K562 (cell line): Measurements from ENCODE around the gene CLASP2. TPM values are rescaled to one million over a fixed set of nuclear protein-coding genes. Genes with fewer than 3 reads are reported as not detected.

Experiments
- ATAC-seq: fragments of 200-7000 bp; cut with Tn5 transposase; 3 replicates; pipeline ENCODE4 v1.9.1; 2020; ENCODE audit warnings: moderate library complexity
- BruUV-seq: library from RNA; stranded (reverse); fragments of 400-500 nt; replicated peaks from 2 replicates; lab custom pipeline; 2021; lab: Mats Ljungman, UMichigan
- CTCF ChIA-PET: fragments of 300-600 bp; formaldehyde crosslinking; extraction: SDS; loops from one replicate; lab custom pipeline; 2021; ENCODE audit warnings: low intra/inter-chr PET ratio; lab: Yijun Ruan, JAX
- POLR2A ChIA-PET: fragments of 300-600, 350-650 bp; sonication (Branson Sonifier 250); formaldehyde crosslinking; extraction: SDS; loops from one replicate; lab custom pipeline; 2021; ENCODE audit warnings: antibody characterized with exemption, inconsistent platforms; lab: Yijun Ruan, JAX
- DNase-seq, 4 experiments: peaks; one replicate each; pipeline versions ENCODE4 v3.0.0 to v3.0.0-alpha.2; 2011 to 2018; ENCODE audit warnings: low spot score in 3 of 4, mixed read lengths in 3 of 4; ENCODE audit errors: extremely low read depth in 1 of 4
- FAIRE-seq: peaks from 2 replicates; lab custom pipeline; 2011; peaks lifted over from hg19 to GRCh38; lab: Jason Lieb, UNC
- H2AFZ ChIP-seq: 2 replicates; pipeline ENCODE4 v1.6.0; 2011; ENCODE audit warnings: low read depth, low read length, control low read depth, inconsistent platforms
- H3K27ac ChIP-seq: fragments of 200-600 bp; 3 replicates; pipeline ENCODE4 v1.8.0; 2011; ENCODE audit warnings: low read depth, mild to moderate bottlenecking, control low read depth, inconsistent platforms, low read length, moderate library complexity, mixed read lengths; ENCODE audit errors: extremely low read depth
- H3K27me3 ChIP-seq, 2 experiments: fragments of 300-600 bp in 1 of 2; 2 replicates in 1 of 2; 3 replicates in 1 of 2; pipeline versions ENCODE4 v1.6.0 to v1.8.0; 2011; ENCODE audit warnings: inconsistent platforms in 2 of 2, low read length in 2 of 2, mild to moderate bottlenecking in 1 of 2, mixed read lengths in 1 of 2, moderate library complexity in 1 of 2; ENCODE audit not compliant: control insufficient read depth in 2 of 2, insufficient read depth in 2 of 2
- H3K36me3 ChIP-seq: fragments of 300-600 bp; 3 replicates; pipeline ENCODE4 v1.8.0; 2011; ENCODE audit warnings: mild to moderate bottlenecking, low read length, inconsistent platforms; ENCODE audit not compliant: control insufficient read depth, insufficient read depth
- H3K4me1 ChIP-seq, 2 experiments: fragments of 200-600 bp in 1 of 2; replicated peaks in 1 of 2; 2 replicates in 1 of 2; 3 replicates in 1 of 2; pipeline versions ENCODE4 v1.5.1 to v1.8.0; 2011; ENCODE audit warnings: inconsistent platforms in 2 of 2, low read length in 2 of 2, mild to moderate bottlenecking in 1 of 2, mixed read lengths in 1 of 2, moderate library complexity in 1 of 2; ENCODE audit not compliant: control insufficient read depth in 2 of 2, insufficient read depth in 2 of 2
- H3K4me2 ChIP-seq: 2 replicates; pipeline ENCODE4 v1.6.1; 2011; ENCODE audit warnings: low read length, control low read depth, inconsistent platforms, mixed read lengths; ENCODE audit not compliant: insufficient read depth
- H3K4me3 ChIP-seq: fragments of 200-600 bp; sonication (generic), shearing (Covaris generic); 2 replicates; pipeline ENCODE4 v1.5.1; 2016; ENCODE audit warnings: control low read depth, inconsistent platforms
- H3K79me2 ChIP-seq: fragments of 200-600 bp; 3 replicates; pipeline ENCODE4 v1.8.0; 2011; ENCODE audit warnings: low read length, inconsistent platforms; ENCODE audit not compliant: control insufficient read depth, insufficient read depth
- H3K9ac ChIP-seq, 2 experiments: 2 replicates each; pipeline versions ENCODE4 v1.6.0 to v1.6.1; 2011; ENCODE audit warnings: low read depth in 2 of 2, low read length in 2 of 2, control low read depth in 1 of 2, inconsistent platforms in 1 of 2, mild to moderate bottlenecking in 1 of 2, mixed read lengths in 1 of 2; ENCODE audit not compliant: insufficient read depth in 1 of 2
- H3K9me1 ChIP-seq: one replicate; pipeline ENCODE4 v1.6.0; 2011; ENCODE audit warnings: inconsistent platforms, mild to moderate bottlenecking, low read length, moderate library complexity; ENCODE audit not compliant: control insufficient read depth, insufficient read depth
- H3K9me3 ChIP-seq: replicated peaks from 2 replicates; pipeline ENCODE4 v1.5.1; 2011; ENCODE audit warnings: low read depth, low read length, inconsistent platforms; ENCODE audit not compliant: control insufficient read depth, insufficient read depth
- H4K20me1 ChIP-seq: replicated peaks from 2 replicates; pipeline ENCODE4 v1.6.1; 2011; ENCODE audit warnings: low read length, inconsistent platforms, mixed read lengths; ENCODE audit not compliant: control insufficient read depth, insufficient read depth
- CREB1 ChIP-seq, 2 experiments: sonication (generic) in 1 of 2; formaldehyde crosslinking in 1 of 2; IDR thresholded peaks; 2 replicates each; pipeline versions ENCODE4 v1.6.1 to v1.8.0; 2012 to 2022; ENCODE audit warnings: inconsistent platforms in 1 of 2, mild to moderate bottlenecking in 1 of 2, missing genetic modification reagents in 1 of 2, moderate library complexity in 1 of 2
- EP300 ChIP-seq: IDR thresholded peaks from 2 replicates; pipeline ENCODE4 v1.6.1; 2012; ENCODE audit warnings: low read length, improper control_type of control experiment
- FOXJ3 ChIP-seq: sonication (generic); formaldehyde crosslinking; IDR thresholded peaks from 2 replicates; pipeline ENCODE4 v1.4.0; 2020; ENCODE audit warnings: mild to moderate bottlenecking, missing genetic modification reagents
- GTF2F1 ChIP-seq: IDR thresholded peaks from 2 replicates; pipeline ENCODE4 v1.6.1; 2011; ENCODE audit warnings: low read depth, low read length, improper control_type of control experiment
- HMGN3 ChIP-seq: IDR thresholded peaks from 2 replicates; pipeline ENCODE4 v1.6.1; 2011; ENCODE audit warnings: borderline replicate concordance, low read depth, mild to moderate bottlenecking, mixed read lengths, low read length; ENCODE audit not compliant: insufficient read length; ENCODE audit errors: extremely low read depth
- HNRNPLL ChIP-seq: fragments of 200-400 bp; formaldehyde crosslinking; IDR thresholded peaks from 2 replicates; pipeline ENCODE4 v1.6.1; 2017; ENCODE audit warnings: low read length, low read depth, mild to moderate bottlenecking; ENCODE audit not compliant: poor library complexity, severe bottlenecking
- KLF10 ChIP-seq: fragments of 250-450 bp; sonication (Bioruptor Pico); IDR thresholded peaks from 2 replicates; pipeline ENCODE4 v1.6.1; 2021; ENCODE audit warnings: matching md5 sums
- MCM2 ChIP-seq: fragments of 450-650 bp; IDR thresholded peaks from 2 replicates; pipeline ENCODE4 v1.6.1; 2017; ENCODE audit warnings: low read depth, mild to moderate bottlenecking
- NFIX ChIP-seq: fragments of 250-450 bp; sonication (Bioruptor Pico); IDR thresholded peaks from 2 replicates; pipeline ENCODE4 v1.4.0; 2020; ENCODE audit warnings: low read depth, mild to moderate bottlenecking, moderate library complexity
- NONO ChIP-seq, 2 experiments: fragments of 200-400 bp in 1 of 2; fragments of 450-650 bp in 1 of 2; formaldehyde crosslinking in 1 of 2; IDR thresholded peaks; 2 replicates each; pipeline ENCODE4 v1.6.1; 2017; ENCODE audit warnings: low read depth in 2 of 2, mild to moderate bottlenecking in 2 of 2, moderate library complexity in 2 of 2, low read length in 1 of 2
- POLR2AphosphoS5 ChIP-seq: IDR thresholded peaks from 2 replicates; pipeline ENCODE4 v1.6.1; 2011; ENCODE audit warnings: mild to moderate bottlenecking, low read depth, low read length, moderate library complexity; ENCODE audit not compliant: control insufficient read depth, insufficient read depth
- POLR3A ChIP-seq: IDR thresholded peaks from 2 replicates; pipeline ENCODE4 v1.6.1; 2011; ENCODE audit warnings: borderline replicate concordance, mild to moderate bottlenecking, moderate library complexity; ENCODE audit not compliant: insufficient read length, insufficient read depth; ENCODE audit errors: extremely low read depth
- PRPF4 ChIP-seq: fragments of 200-400 bp; formaldehyde crosslinking; IDR thresholded peaks from one replicate; pipeline ENCODE4 v1.6.1; 2017; ENCODE audit warnings: low read length, low read depth, mild to moderate bottlenecking; ENCODE audit not compliant: insufficient read depth, poor library complexity, severe bottlenecking
- RBBP5 ChIP-seq: fragments of 200-600 bp; sonication (generic); IDR thresholded peaks from 2 replicates; pipeline ENCODE4 v1.6.1; 2012; ENCODE audit warnings: borderline replicate concordance, mild to moderate bottlenecking, low read length, control low read depth, inconsistent platforms; ENCODE audit not compliant: insufficient read depth, poor library complexity, severe bottlenecking
- RHOXF2B ChIP-seq: fragments of 250-450 bp; sonication (Bioruptor Pico); conservative IDR thresholded peaks from 2 replicates; pipeline ENCODE4 v1.5.1; 2021
- RNF2 ChIP-seq: sonication (generic); IDR thresholded peaks from 2 replicates; pipeline ENCODE4 v1.6.1; 2016
- ZNF384 ChIP-seq: IDR thresholded peaks from 2 replicates; pipeline ENCODE4 v1.6.1; 2012; ENCODE audit warnings: low read depth, low read length, improper control_type of control experiment
- ZNF444 ChIP-seq: fragments of 250-450 bp; sonication (Bioruptor Pico); IDR thresholded peaks from 2 replicates; pipeline ENCODE4 v1.4.0; 2020; ENCODE audit warnings: mild to moderate bottlenecking, moderate library complexity
- ZNF77 ChIP-seq: fragments of 250-450 bp; sonication (Bioruptor Pico); IDR thresholded peaks from 2 replicates; pipeline ENCODE4 v1.5.0; 2020
- WGBS: fragments of 100-300 bp; shearing (Covaris generic); methylation state at CpG from one replicate; pipeline ENCODE4 v1.1.6; 2016; ENCODE audit warnings: low coverage, mixed read lengths; ENCODE audit not compliant: insufficient coverage; ENCODE audit errors: missing lambda C conversion rate; 5-methylcytosine and 5-hydroxymethylcytosine counted together
- in situ Hi-C: fragments of 300-500 bp; cut with MboI; formaldehyde crosslinking; loops from 4 replicates; pipeline ENCODE4 v1.15.0; 2018; ENCODE audit warnings: inconsistent platforms, mixed read lengths
- intact Hi-C: fragments of 100-400 bp; cut with micrococcal nuclease; formaldehyde crosslinking; loops from 2 replicates; pipeline ENCODE4 v1.14.2; 2022
- polyA plus RNA-seq, 8 experiments: library from polyadenylated mRNA; depleted of rRNA in 4 of 8; stranded (reverse) in 5 of 8; unstranded in 3 of 8; fragments of >200 nt; fragmentation: Nextera tagmentation in 2 of 8; fragmentation: Illumina TruSeq in 1 of 8; extraction: Ambion mirVana in 2 of 8; extraction: Trizol in 1 of 8; gene quantifications; 2 replicates each; pipeline versions ENCODE4 v1.2.1 to v1.2.3, GENCODE V29; 2011 to 2014; ENCODE audit warnings: inconsistent platforms in 1 of 8, missing spikeins in 1 of 8
- total RNA-seq, 7 experiments: library from RNA; depleted of rRNA in 6 of 7; stranded (reverse); fragments of >200 nt in 6 of 7; fragmentation: Illumina TruSeq in 2 of 7; extraction: Trizol in 2 of 7; gene quantifications; 2 replicates each; pipeline versions ENCODE4 v1.2.1 to v1.2.3, GENCODE V29; 2011 to 2021; ENCODE audit warnings: low replicate concordance in 1 of 7
- TF ChIP-seq, protein P1 (sequence below), 2 experiments: IDR thresholded peaks; 2 replicates each; pipeline ENCODE4 v1.6.1; 2011; ENCODE audit warnings: borderline replicate concordance in 1 of 2, control low read depth in 1 of 2, low read depth in 1 of 2, low read length in 1 of 2, mild to moderate bottlenecking in 1 of 2, mixed read lengths in 1 of 2, moderate library complexity in 1 of 2; ENCODE audit not compliant: insufficient read depth in 1 of 2, insufficient read length in 1 of 2, poor library complexity in 1 of 2, severe bottlenecking in 1 of 2; ENCODE audit errors: extremely low read depth in 1 of 2

CLASP2 gene
- total and polyA plus RNA-seq, 9 of the 15 experiments (the other 6 are each of a cell fraction or from before 2014, with no cell fraction given), result 13.5 to 107 (median 71.8) TPM

DNA sequence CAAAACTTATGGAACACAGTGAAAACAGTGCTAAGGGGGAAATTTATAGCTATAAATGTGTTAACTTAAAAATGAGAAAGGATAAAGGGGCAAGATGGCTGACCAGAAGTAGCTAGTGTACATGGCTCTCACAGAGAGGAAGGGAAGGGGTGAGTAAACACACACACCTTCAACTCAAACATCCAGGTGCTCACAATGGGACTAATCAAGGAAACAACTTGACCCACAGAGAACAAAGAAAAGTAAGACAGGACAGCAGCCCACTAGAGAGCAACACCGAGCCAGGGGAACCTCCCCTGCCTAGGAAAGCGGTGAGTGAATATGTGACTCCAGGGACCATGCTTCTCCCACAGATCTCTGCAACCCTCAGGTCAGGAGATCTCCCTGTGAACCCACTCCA is 192.8 kb downstream of the CLASP2 start:
- WGBS, result 94% methylated on average over 2 of the region's 2 CpGs
- no peak for FAIRE-seq

More for the DNA sequence above, 192.8 kb downstream of the CLASP2 start:
- H3K4me2 ChIP-seq, result no peak overlapping the region
- no peaks in the 10 kb centered on the region for H3K9me3 ChIP-seq
- no peak for DNase-seq
- H3K9me1 ChIP-seq, result no peaks in the 10 kb centered on the region
- H3K9ac ChIP-seq, result no peak overlapping the region
- no peak overlapping the region for H2AFZ ChIP-seq
- H4K20me1 ChIP-seq, result no peaks in the 10 kb centered on the region
- POLR2A ChIA-PET, result interaction anchor here (1.3 kb wide), 1 partner anchor 10 kb away, joined by 3 read pairs; no protein-coding TSS in a partner anchor
- BruUV-seq, result no TSS peak
- H3K4me1 ChIP-seq, result no peaks in the 10 kb centered on the region
- peaks cover 8% of the 10 kb centered on the region; the same call in 2 of the 3 replicates for H3K36me3 ChIP-seq
- intact Hi-C loops, result no loop called here
- CTCF ChIA-PET, result no interaction called here
- H3K4me3 ChIP-seq, result no peak overlapping the region
- in situ Hi-C loops, result no loop called here
- H3K79me2 ChIP-seq, result no peaks in the 10 kb centered on the region
- no peaks in the 10 kb centered on the region for H3K27me3 ChIP-seq
- no peak for TF ChIP-seq NONO (IDR thresholded peaks at IDR 0.05; ENCODE audit: low read depth in 2 of 2, low read length in 1 of 2)
- no peak for TF ChIP-seq FOXJ3 (CRISPR knock-in tag)
- TF ChIP-seq ZNF77 (CRISPR knock-in tag), result no peak
- TF ChIP-seq POLR2AphosphoS5, result no peak
- no peak for TF ChIP-seq NFIX (CRISPR knock-in tag)
- no peak for TF ChIP-seq POLR3A
- no peak for TF ChIP-seq ZNF384
- no peak for TF ChIP-seq CREB1 (IDR thresholded peaks at IDR 0.05)
- no peak for TF ChIP-seq CREB1 (CRISPR knock-in tag; IDR thresholded peaks at IDR 0.05)
- TF ChIP-seq RNF2, result no peak
- TF ChIP-seq RHOXF2B (CRISPR knock-in tag), result no peak
- no peak for TF ChIP-seq HMGN3
- TF ChIP-seq GTF2F1, result no peak
- no peak for TF ChIP-seq PRPF4
- TF ChIP-seq RBBP5, result no peak
- TF ChIP-seq, protein P1, sequence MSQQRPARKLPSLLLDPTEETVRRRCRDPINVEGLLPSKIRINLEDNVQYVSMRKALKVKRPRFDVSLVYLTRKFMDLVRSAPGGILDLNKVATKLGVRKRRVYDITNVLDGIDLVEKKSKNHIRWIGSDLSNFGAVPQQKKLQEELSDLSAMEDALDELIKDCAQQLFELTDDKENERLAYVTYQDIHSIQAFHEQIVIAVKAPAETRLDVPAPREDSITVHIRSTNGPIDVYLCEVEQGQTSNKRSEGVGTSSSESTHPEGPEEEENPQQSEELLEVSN (IDR thresholded peaks at IDR 0.05; ENCODE audit: borderline replicate concordance in 1 of 2, extremely low read depth in 1 of 2, insufficient read depth in 1 of 2, insufficient read length in 1 of 2, low read depth in 1 of 2, low read length in 1 of 2, poor library complexity in 1 of 2, severe bottlenecking in 1 of 2), result no peak
- TF ChIP-seq KLF10, result no peak
- TF ChIP-seq ZNF444 (CRISPR knock-in tag), result no peak
- TF ChIP-seq HNRNPLL, result no peak
- TF ChIP-seq MCM2, result no peak
- TF ChIP-seq EP300, result no peak
- peak; percentile 52; the same call in 2 of the 3 replicates for ATAC-seq
- H3K27ac ChIP-seq, result no peak overlapping the region
